Measurements from ENCODE around the gene LRP3.

GRCh38 chr19:33226550-33227241 is 32.6 kb downstream of the LRP3 start:
- no peak for TF ChIP-seq CTCF (IDR thresholded peaks at IDR 0.05; ENCODE audit: low read depth, low read length)
- no peak for TF ChIP-seq POLR2A (IDR thresholded peaks at IDR 0.05; ENCODE audit: extremely low read depth, insufficient read length)
